ENCODE results near the gene NPPA.

NPPA gene

GRCh38 chr1:11842154-11843041, 5.2 kb downstream of the NPPA start:
- DNase-seq (ENCODE audit: low read depth) = no peak

GRCh38 chr1:11841245-11842153, 6.1 kb downstream of the NPPA start:
- no peak for DNase-seq (ENCODE audit: low read depth)

GRCh38 chr1:11839727-11840705, 7.6 kb downstream of the NPPA start:
- DNase-seq (ENCODE audit: low read depth) = no peak

- peak; percentile 23 for DNase-seq (ENCODE audit: low read depth)
Measured at GRCh38 chr1:11838349-11839272, 9.0 kb downstream of the NPPA start.

GRCh38 chr1:11837767-11838348, 9.7 kb downstream of the NPPA start:
- no peak for DNase-seq (ENCODE audit: low read depth)

GRCh38 chr1:11836955-11837766, 10.4 kb downstream of the NPPA start:
- no peak for DNase-seq (ENCODE audit: low read depth)

GRCh38 chr1:11835441-11836225, 11.9 kb downstream of the NPPA start:
- DNase-seq (ENCODE audit: low read depth) = no peak

- no peak for DNase-seq (ENCODE audit: low read depth)
Measured at GRCh38 chr1:11833900-11834299, 13.7 kb downstream of the NPPA start.

GRCh38 chr1:11833497-11833896, 14.1 kb downstream of the NPPA start:
- no peak for DNase-seq (ENCODE audit: low read depth)

GRCh38 chr1:11831945-11832725, 15.4 kb downstream of the NPPA start:
- DNase-seq (ENCODE audit: low read depth) = no peak

GRCh38 chr1:11828511-11828910, 19.1 kb downstream of the NPPA start:
- no peak for DNase-seq (ENCODE audit: low read depth)

GRCh38 chr1:11826946-11827345, 20.6 kb downstream of the NPPA start:
- DNase-seq (ENCODE audit: low read depth) = no peak

- DNase-seq (ENCODE audit: low read depth) = no peak
Measured at GRCh38 chr1:11825131-11825530, 22.5 kb downstream of the NPPA start.

- DNase-seq (ENCODE audit: low read depth) = no peak
Measured at GRCh38 chr1:11823366-11824137, 24.0 kb downstream of the NPPA start.

- DNase-seq (ENCODE audit: low read depth) = no peak
Measured at GRCh38 chr1:11822091-11822490, 25.5 kb downstream of the NPPA start.

GRCh38 chr1:11817192-11817591, 30.4 kb downstream of the NPPA start:
- no peak for DNase-seq (ENCODE audit: low read depth)

- DNase-seq (ENCODE audit: low read depth) = no peak
Measured at GRCh38 chr1:11813021-11813420, 34.6 kb downstream of the NPPA start.
